AG04449 (cell line): ENCODE measurements around the gene CNTN6.
"Not testable (repeated sequence)": the region's sequence is repeated elsewhere in the genome, so short reads cannot be mapped to it uniquely, and the experiment has no call there.

Experiments
- CTCF ChIA-PET: fragments of 350-600 bp; formaldehyde crosslinking; extraction: SDS; loops from one replicate; lab custom pipeline; 2021; ENCODE audit warnings: antibody characterized with exemption; lab: Yijun Ruan, JAX
- POLR2A ChIA-PET: fragments of 400-600, 350-600 bp; formaldehyde crosslinking; extraction: SDS; loops from one replicate; lab custom pipeline; 2020; ENCODE audit warnings: antibody characterized with exemption, inconsistent platforms; lab: Yijun Ruan, JAX
- DNase-seq: peaks from one replicate; pipeline ENCODE4 v3.0.0-alpha.2; 2010; ENCODE audit warnings: low read depth, low spot score
- H3K4me3 ChIP-seq: 2 replicates; pipeline ENCODE4 v1.5.1; 2011; ENCODE audit warnings: low read depth, mild to moderate bottlenecking, control low read depth, low read length
- CTCF ChIP-seq: IDR thresholded peaks from one replicate; pipeline ENCODE4 v1.5.1; 2011; ENCODE audit warnings: mild to moderate bottlenecking, moderate library complexity, low read length, control low read depth, inconsistent platforms; ENCODE audit not compliant: insufficient read depth; ENCODE audit errors: missing control alignments

The CNTN6 gene

GRCh38 chr3:1374471-1374870, 281.6 kb downstream of the CNTN6 start:
- TF ChIP-seq CTCF: no peak
- H3K4me3 ChIP-seq: no peak overlapping the region
- DNase-seq: no peak
- CTCF ChIA-PET: no interaction called here
- POLR2A ChIA-PET: no interaction called here

GRCh38 chr3:1375145-1375544, 282.3 kb downstream of the CNTN6 start:
- POLR2A ChIA-PET: no interaction called here
- no peak for DNase-seq
- TF ChIP-seq CTCF: no peak
- no peak overlapping the region for H3K4me3 ChIP-seq
- CTCF ChIA-PET: no interaction called here

- no peak overlapping the region for H3K4me3 ChIP-seq
- DNase-seq: no peak
- no peak for TF ChIP-seq CTCF
- ChIA-PET POLR2A (no interaction called here), CTCF (no interaction called here)
Observed at GRCh38 chr3:1380926-1381646, 288.3 kb downstream of the CNTN6 start.

- POLR2A ChIA-PET: no interaction called here
- DNase-seq: no peak
- CTCF ChIA-PET: no interaction called here
- TF ChIP-seq CTCF: no peak
- H3K4me3 ChIP-seq: no peak overlapping the region
Observed at GRCh38 chr3:1381647-1382036, 288.8 kb downstream of the CNTN6 start.

- POLR2A ChIA-PET, H3K4me3 ChIP-seq, DNase-seq, CTCF ChIA-PET: not testable (repeated sequence)
Observed at GRCh38 chr3:1387396-1387905, 294.6 kb downstream of the CNTN6 start.

- ChIA-PET POLR2A (no interaction called here), CTCF (no interaction called here)
- DNase-seq: no peak
- no peak for TF ChIP-seq CTCF
- H3K4me3 ChIP-seq: no peak overlapping the region
Observed at GRCh38 chr3:1394188-1394587, 301.4 kb downstream of the CNTN6 start.

GRCh38 chr3:1400571-1400970, 307.7 kb downstream of the CNTN6 start:
- TF ChIP-seq CTCF: no peak
- no peak for DNase-seq
- H3K4me3 ChIP-seq: no peak overlapping the region
- ChIA-PET POLR2A (no interaction called here), CTCF (no interaction called here)
